HCT116 (cell line): Measurements from ENCODE around the gene NFIC. TPM values are rescaled to one million over a fixed set of nuclear protein-coding genes. Genes with fewer than 3 reads are reported as not detected.

Source experiments
- ATAC-seq: fragments of 200-7000 bp; cut with Tn5 transposase; 2 replicates; pipeline ENCODE4 v1.9.1; 2020; ENCODE audit warnings: mild to moderate bottlenecking, moderate library complexity
- BruUV-seq: library from RNA; stranded (reverse); fragments of 400-500 nt; replicated peaks from 2 replicates; lab custom pipeline; 2021; lab: Mats Ljungman, UMichigan
- CTCF ChIA-PET: fragments of 300-600 bp; sonication (Branson Sonifier 250); formaldehyde crosslinking; loops from one replicate; lab custom pipeline; 2021; ENCODE audit warnings: antibody characterized with exemption; lab: Charles Lee
- POLR2A ChIA-PET: fragments of 300-600, 350-600 bp; sonication (Branson Sonifier 250); formaldehyde crosslinking; loops from one replicate; lab custom pipeline; 2021; ENCODE audit warnings: antibody characterized with exemption; lab: Charles Lee
- RAD21 ChIA-PET, 2 experiments: fragments of 300-600 bp; sonication (Branson Sonifier 250); formaldehyde crosslinking; loops; one replicate each; lab custom pipeline; 2023; ENCODE audit warnings: low total read pairs in 2 of 2; ENCODE audit not compliant: uncharacterized antibody in 2 of 2, unreplicated experiment in 2 of 2, low non-redundant PET in 1 of 2; lab: Charles Lee
- DNase-seq: peaks from one replicate; pipeline ENCODE4 v3.0.0-alpha.2; 2010; ENCODE audit warnings: low read depth, low spot score
- H2AFZ ChIP-seq: fragments of 200-600 bp; shearing (Covaris generic), sonication (generic); 2 replicates; pipeline ENCODE4 v1.6.1; 2017; ENCODE audit warnings: low read depth, mixed run types, mixed read lengths, antibody characterized with exemption, low read length; ENCODE audit not compliant: poor library complexity, severe bottlenecking
- H3K27ac ChIP-seq: 2 replicates; pipeline ENCODE4 v1.5.1; 2012; ENCODE audit warnings: low read depth, low read length
- H3K27me3 ChIP-seq: fragments of 200-600 bp; sonication (generic); 2 replicates; pipeline ENCODE4 v1.6.1; 2016; ENCODE audit warnings: mixed run types, low read length, mixed read lengths; ENCODE audit not compliant: insufficient read depth
- H3K36me3 ChIP-seq, 2 experiments: fragments of 200-500 bp in 1 of 2; fragments of 200-600 bp in 1 of 2; sonication (Bioruptor generic) in 1 of 2; sonication (generic) in 1 of 2; 2 replicates each; pipeline versions ENCODE4 v1.5.1 to v1.6.1; 2014 to 2016; ENCODE audit warnings: low read length in 2 of 2, inconsistent platforms in 1 of 2, mixed read lengths in 1 of 2, mixed run types in 1 of 2; ENCODE audit not compliant: insufficient read depth in 2 of 2, control insufficient read depth in 1 of 2
- H3K4me1 ChIP-seq, 2 experiments: fragments of 200-600 bp in 1 of 2; sonication (generic) in 1 of 2; 2 replicates each; pipeline versions ENCODE4 v1.5.1 to v1.6.1; 2012 to 2017; ENCODE audit warnings: low read length in 2 of 2, inconsistent platforms in 1 of 2, mild to moderate bottlenecking in 1 of 2, mixed read lengths in 1 of 2, mixed run types in 1 of 2, moderate library complexity in 1 of 2; ENCODE audit not compliant: insufficient read depth in 2 of 2, control insufficient read depth in 1 of 2
- H3K4me2 ChIP-seq: fragments of 200-600 bp; sonication (generic); 2 replicates; pipeline ENCODE4 v1.6.1; 2017; ENCODE audit warnings: mixed run types, low read length, mixed read lengths
- H3K4me3 ChIP-seq, 2 experiments: fragments of 200-600 bp in 1 of 2; sonication (generic) in 1 of 2; replicated peaks in 1 of 2; 2 replicates each; pipeline ENCODE4 v1.5.1; 2011 to 2016; ENCODE audit warnings: low read length in 2 of 2, control low read depth in 1 of 2, low read depth in 1 of 2, mild to moderate bottlenecking in 1 of 2, mixed read lengths in 1 of 2, mixed run types in 1 of 2
- H3K79me2 ChIP-seq: fragments of 200-600 bp; sonication (generic); 2 replicates; pipeline ENCODE4 v1.6.1; 2017; ENCODE audit warnings: mild to moderate bottlenecking, mixed run types, low read length, moderate library complexity, mixed read lengths; ENCODE audit not compliant: insufficient read depth
- H3K9ac ChIP-seq: fragments of 200-600 bp; sonication (generic); 2 replicates; pipeline ENCODE4 v1.6.1; 2016; ENCODE audit warnings: low read length, mixed read lengths
- H3K9me2 ChIP-seq: fragments of 200-600 bp; sonication (generic), shearing (Covaris generic); 2 replicates; pipeline ENCODE4 v1.6.1; 2017; ENCODE audit warnings: mixed run types, mild to moderate bottlenecking, moderate library complexity; ENCODE audit not compliant: insufficient read depth
- H3K9me3 ChIP-seq, 2 experiments: fragments of 200-500 bp in 1 of 2; fragments of 200-600 bp in 1 of 2; sonication (Bioruptor generic) in 1 of 2; sonication (generic) in 1 of 2; 2 replicates each; pipeline ENCODE4 v1.6.1; 2014 to 2017; ENCODE audit warnings: low read length in 2 of 2, mixed read lengths in 2 of 2, inconsistent platforms in 1 of 2, low read depth in 1 of 2, mild to moderate bottlenecking in 1 of 2, mixed run types in 1 of 2, moderate library complexity in 1 of 2; ENCODE audit not compliant: control insufficient read depth in 1 of 2, insufficient read depth in 1 of 2
- H4K20me1 ChIP-seq: fragments of 200-600 bp; sonication (generic), shearing (Covaris generic); 2 replicates; pipeline ENCODE4 v1.6.1; 2017; ENCODE audit warnings: mixed run types, mild to moderate bottlenecking, moderate library complexity; ENCODE audit not compliant: insufficient read depth
- ATF3 ChIP-seq: IDR thresholded peaks from 2 replicates; pipeline ENCODE4 v1.6.1; 2012
- CBX3 ChIP-seq: IDR thresholded peaks from 2 replicates; pipeline ENCODE4 v1.6.1; 2012; ENCODE audit warnings: low read depth
- EGR1 ChIP-seq: IDR thresholded peaks from 2 replicates; pipeline ENCODE4 v1.6.1; 2012; ENCODE audit warnings: low read depth
- EZH2phosphoT487 ChIP-seq: fragments of 200-600 bp; IDR thresholded peaks from 2 replicates; pipeline ENCODE4 v1.6.1; 2018; ENCODE audit warnings: antibody characterized with exemption, borderline replicate concordance
- REST ChIP-seq: IDR thresholded peaks from 2 replicates; pipeline ENCODE4 v1.6.1; 2012; ENCODE audit warnings: low read depth
- SIN3A ChIP-seq: IDR thresholded peaks from 2 replicates; pipeline ENCODE4 v1.6.1; 2012; ENCODE audit warnings: low read depth
- SRF ChIP-seq: IDR thresholded peaks from 2 replicates; pipeline ENCODE4 v1.6.1; 2012; ENCODE audit warnings: low read depth
- intact Hi-C: fragments of 100-400 bp; cut with micrococcal nuclease; formaldehyde crosslinking; loops from 2 replicates; pipeline ENCODE4 v1.10.0; 2022
- total RNA-seq: library from RNA; stranded (reverse); gene quantifications from one replicate; pipeline ENCODE4 v1.2.1, GENCODE V29; 2021; ENCODE audit not compliant: unreplicated experiment

The NFIC gene
- total RNA-seq, 1 experiment from 2014 or later = 116 TPM

GRCh38 chr19:3335431-3336350, 30.7 kb upstream of the NFIC start:
- no peak for TF ChIP-seq SRF
- TF ChIP-seq EZH2phosphoT487 = no peak
- TF ChIP-seq REST = no peak
- no peak for TF ChIP-seq EGR1
- TF ChIP-seq SIN3A = no peak
- TF ChIP-seq ATF3 = no peak
- TF ChIP-seq CBX3 = no peak
- TF ChIP-seq, all 23 proteins: peak for 0
- intact Hi-C loops = no loop called here
- Histone ChIP-seq H3K36me3 (no peaks in the 10 kb centered on the region), H3K27me3 (peaks cover 14% of the 10 kb centered on the region; the same call in 1 of the 2 replicates), H3K79me2 (no peaks in the 10 kb centered on the region), H3K4me3 (no peak overlapping the region), H3K4me2 (no peak overlapping the region), H3K9me2 (no peaks in the 10 kb centered on the region), H3K4me1 (peaks cover 14 to 20% of the 10 kb centered on the region in 2 experiments), H3K9ac (no peak overlapping the region), H3K9me3 (no peaks in the 10 kb centered on the region), H2AFZ (no peak overlapping the region), H4K20me1 (no peaks in the 10 kb centered on the region), H3K27ac (no peak overlapping the region; the same call in 1 of the 2 replicates)
- DNase-seq (no peak), ATAC-seq (no peak; the same call in 1 of the 2 replicates)
- BruUV-seq = no TSS peak
- RAD21 ChIA-PET = interaction anchor here in 1 of 2 experiments (0.6 kb wide), 1 partner anchor 149 kb away, joined by 4 read pairs; no protein-coding TSS in a partner anchor
- POLR2A ChIA-PET = interaction anchor here (1.1 kb wide), 1 partner anchor 8 kb away, joined by 3 read pairs; no protein-coding TSS in a partner anchor
- CTCF ChIA-PET = interaction anchor here (1.8 kb wide), 1 partner anchor 94 kb away, joined by 4 read pairs; no protein-coding TSS in a partner anchor
